HCT116 (cell line): Measurements from ENCODE around the gene ANKS4B.

Source experiments
- CEBPB ChIP-seq: IDR thresholded peaks from 2 replicates; pipeline ENCODE4 v1.6.1; 2012; ENCODE audit warnings: low read depth
- EZH2 ChIP-seq: fragments of 200-600 bp; sonication (generic); IDR thresholded peaks from 2 replicates; pipeline ENCODE4 v1.6.1; 2017; ENCODE audit warnings: antibody characterized with exemption, mixed run types
- POLR2A ChIP-seq: IDR thresholded peaks from 2 replicates; pipeline ENCODE4 v1.7.0; 2011; ENCODE audit warnings: borderline replicate concordance; ENCODE audit not compliant: insufficient read depth, insufficient read length; ENCODE audit errors: extremely low read depth
- POLR2AphosphoS5 ChIP-seq: IDR thresholded peaks from 2 replicates; pipeline ENCODE4 v1.6.1; 2011; ENCODE audit warnings: mild to moderate bottlenecking, low read depth, low read length, moderate library complexity
- RAD21 ChIP-seq: IDR thresholded peaks from 2 replicates; pipeline ENCODE4 v1.6.1; 2012; ENCODE audit warnings: low read depth, mild to moderate bottlenecking
- SIN3A ChIP-seq: IDR thresholded peaks from 2 replicates; pipeline ENCODE4 v1.6.1; 2012; ENCODE audit warnings: low read depth
- SP1 ChIP-seq: IDR thresholded peaks from 2 replicates; pipeline ENCODE4 v1.6.1; 2012; ENCODE audit warnings: low read depth
- ZFX ChIP-seq: fragments of 450-650 bp; IDR thresholded peaks from 2 replicates; pipeline ENCODE4 v1.6.1; 2017
- TF ChIP-seq, protein P1 (sequence below), 3 experiments: fragments of 200-600 bp in 1 of 3; sonication (generic) in 1 of 3; IDR thresholded peaks in 2 of 3; conservative IDR thresholded peaks in 1 of 3; 2 replicates each; pipeline ENCODE4 v1.5.1; 2012 to 2017; ENCODE audit warnings: low read depth in 2 of 3, low read length in 2 of 3, antibody characterized with exemption in 1 of 3, borderline replicate concordance in 1 of 3, control low read depth in 1 of 3, mild to moderate bottlenecking in 1 of 3, mixed read lengths in 1 of 3, mixed run types in 1 of 3, moderate library complexity in 1 of 3; ENCODE audit not compliant: insufficient read depth in 1 of 3
- TF ChIP-seq, protein P2 (sequence below): IDR thresholded peaks from 2 replicates; pipeline ENCODE4 v1.6.1; 2012
- TF ChIP-seq, protein P3 (sequence below): IDR thresholded peaks from 2 replicates; pipeline ENCODE4 v1.6.1; 2012
- TF ChIP-seq, protein P4 (sequence below): IDR thresholded peaks from 2 replicates; pipeline ENCODE4 v1.6.1; 2012; ENCODE audit warnings: low read depth

GRCh38 chr16:21192991-21193390 is 40.5 kb upstream of the ANKS4B start:
- TF ChIP-seq, protein P1, sequence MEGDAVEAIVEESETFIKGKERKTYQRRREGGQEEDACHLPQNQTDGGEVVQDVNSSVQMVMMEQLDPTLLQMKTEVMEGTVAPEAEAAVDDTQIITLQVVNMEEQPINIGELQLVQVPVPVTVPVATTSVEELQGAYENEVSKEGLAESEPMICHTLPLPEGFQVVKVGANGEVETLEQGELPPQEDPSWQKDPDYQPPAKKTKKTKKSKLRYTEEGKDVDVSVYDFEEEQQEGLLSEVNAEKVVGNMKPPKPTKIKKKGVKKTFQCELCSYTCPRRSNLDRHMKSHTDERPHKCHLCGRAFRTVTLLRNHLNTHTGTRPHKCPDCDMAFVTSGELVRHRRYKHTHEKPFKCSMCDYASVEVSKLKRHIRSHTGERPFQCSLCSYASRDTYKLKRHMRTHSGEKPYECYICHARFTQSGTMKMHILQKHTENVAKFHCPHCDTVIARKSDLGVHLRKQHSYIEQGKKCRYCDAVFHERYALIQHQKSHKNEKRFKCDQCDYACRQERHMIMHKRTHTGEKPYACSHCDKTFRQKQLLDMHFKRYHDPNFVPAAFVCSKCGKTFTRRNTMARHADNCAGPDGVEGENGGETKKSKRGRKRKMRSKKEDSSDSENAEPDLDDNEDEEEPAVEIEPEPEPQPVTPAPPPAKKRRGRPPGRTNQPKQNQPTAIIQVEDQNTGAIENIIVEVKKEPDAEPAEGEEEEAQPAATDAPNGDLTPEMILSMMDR (IDR thresholded peaks at IDR 0.05 in 2 of 3, conservative IDR thresholded peaks at IDR 0.05 in 1 of 3; ENCODE audit: borderline replicate concordance in 1 of 3, insufficient read depth in 1 of 3, low read depth in 2 of 3, low read length in 2 of 3): no peak
- no peak for TF ChIP-seq RAD21
- no peak for TF ChIP-seq CEBPB
- no peak for TF ChIP-seq POLR2AphosphoS5
- no peak for TF ChIP-seq POLR2A
- TF ChIP-seq, protein P2, sequence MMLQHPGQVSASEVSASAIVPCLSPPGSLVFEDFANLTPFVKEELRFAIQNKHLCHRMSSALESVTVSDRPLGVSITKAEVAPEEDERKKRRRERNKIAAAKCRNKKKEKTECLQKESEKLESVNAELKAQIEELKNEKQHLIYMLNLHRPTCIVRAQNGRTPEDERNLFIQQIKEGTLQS: no peak
- no peak for TF ChIP-seq EZH2
- no peak for TF ChIP-seq ZFX
- TF ChIP-seq, protein P3, sequence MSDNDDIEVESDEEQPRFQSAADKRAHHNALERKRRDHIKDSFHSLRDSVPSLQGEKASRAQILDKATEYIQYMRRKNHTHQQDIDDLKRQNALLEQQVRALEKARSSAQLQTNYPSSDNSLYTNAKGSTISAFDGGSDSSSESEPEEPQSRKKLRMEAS: no peak
- TF ChIP-seq SIN3A: no peak
- no peak for TF ChIP-seq SP1
- TF ChIP-seq, protein P4, sequence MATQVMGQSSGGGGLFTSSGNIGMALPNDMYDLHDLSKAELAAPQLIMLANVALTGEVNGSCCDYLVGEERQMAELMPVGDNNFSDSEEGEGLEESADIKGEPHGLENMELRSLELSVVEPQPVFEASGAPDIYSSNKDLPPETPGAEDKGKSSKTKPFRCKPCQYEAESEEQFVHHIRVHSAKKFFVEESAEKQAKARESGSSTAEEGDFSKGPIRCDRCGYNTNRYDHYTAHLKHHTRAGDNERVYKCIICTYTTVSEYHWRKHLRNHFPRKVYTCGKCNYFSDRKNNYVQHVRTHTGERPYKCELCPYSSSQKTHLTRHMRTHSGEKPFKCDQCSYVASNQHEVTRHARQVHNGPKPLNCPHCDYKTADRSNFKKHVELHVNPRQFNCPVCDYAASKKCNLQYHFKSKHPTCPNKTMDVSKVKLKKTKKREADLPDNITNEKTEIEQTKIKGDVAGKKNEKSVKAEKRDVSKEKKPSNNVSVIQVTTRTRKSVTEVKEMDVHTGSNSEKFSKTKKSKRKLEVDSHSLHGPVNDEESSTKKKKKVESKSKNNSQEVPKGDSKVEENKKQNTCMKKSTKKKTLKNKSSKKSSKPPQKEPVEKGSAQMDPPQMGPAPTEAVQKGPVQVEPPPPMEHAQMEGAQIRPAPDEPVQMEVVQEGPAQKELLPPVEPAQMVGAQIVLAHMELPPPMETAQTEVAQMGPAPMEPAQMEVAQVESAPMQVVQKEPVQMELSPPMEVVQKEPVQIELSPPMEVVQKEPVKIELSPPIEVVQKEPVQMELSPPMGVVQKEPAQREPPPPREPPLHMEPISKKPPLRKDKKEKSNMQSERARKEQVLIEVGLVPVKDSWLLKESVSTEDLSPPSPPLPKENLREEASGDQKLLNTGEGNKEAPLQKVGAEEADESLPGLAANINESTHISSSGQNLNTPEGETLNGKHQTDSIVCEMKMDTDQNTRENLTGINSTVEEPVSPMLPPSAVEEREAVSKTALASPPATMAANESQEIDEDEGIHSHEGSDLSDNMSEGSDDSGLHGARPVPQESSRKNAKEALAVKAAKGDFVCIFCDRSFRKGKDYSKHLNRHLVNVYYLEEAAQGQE: no peak
